Activated effector memory CD4-positive, alpha-beta T cell treated with anti-CD3 and anti-CD28 coated beads, Interleukin-2, amount 50 U/mL, for 16 hours (primary cell): Measurements from ENCODE around the gene ANKRD44.
"Not testable (repeated sequence)": the region's sequence is repeated elsewhere in the genome, so short reads cannot be mapped to it uniquely, and the experiment has no call there.

Source experiments
- DNase-seq: peaks from one replicate; pipeline ENCODE4 v3.0.0-alpha.2; 2020

ANKRD44 gene

DNA sequence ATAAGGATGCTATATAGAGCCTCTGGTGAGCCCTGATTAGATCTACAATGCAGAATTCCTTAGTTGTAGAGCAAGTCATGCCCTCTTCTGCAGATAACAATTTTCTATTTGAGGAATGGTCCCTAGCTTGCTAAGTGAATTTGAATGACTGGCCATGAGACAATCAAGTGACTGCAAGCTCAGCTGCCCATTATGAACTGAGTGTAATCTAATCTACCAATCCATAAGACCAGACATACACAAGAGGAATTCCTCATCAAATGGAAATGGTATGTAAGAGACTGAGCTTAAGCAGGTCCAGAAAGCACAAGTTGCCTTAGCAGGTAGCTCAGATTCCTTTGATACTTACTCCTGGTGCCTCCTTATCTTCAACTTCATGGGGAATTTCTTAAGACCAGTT lies 4.8 kb upstream of the ANKRD44 start:
- DNase-seq: no peak

DNA sequence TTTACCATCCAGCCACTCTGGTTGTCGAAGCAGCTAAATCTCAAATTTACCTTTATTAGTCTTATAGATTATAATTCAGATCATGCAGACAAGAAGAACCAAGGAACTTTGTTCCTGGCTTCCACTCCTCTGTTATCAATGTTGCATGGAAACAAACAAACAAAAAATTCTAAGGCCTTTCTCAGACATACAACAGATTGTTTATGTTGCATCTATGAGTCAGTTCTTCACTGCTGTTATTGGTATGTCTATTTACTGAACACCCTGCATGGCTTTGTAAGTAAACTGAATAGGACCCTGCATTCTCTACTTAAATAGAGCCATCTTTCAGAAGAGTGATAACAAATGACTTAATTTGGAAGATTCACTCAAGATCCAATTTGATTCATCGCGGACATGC lies 1.6 kb upstream of the ANKRD44 start:
- no peak for DNase-seq

DNA sequence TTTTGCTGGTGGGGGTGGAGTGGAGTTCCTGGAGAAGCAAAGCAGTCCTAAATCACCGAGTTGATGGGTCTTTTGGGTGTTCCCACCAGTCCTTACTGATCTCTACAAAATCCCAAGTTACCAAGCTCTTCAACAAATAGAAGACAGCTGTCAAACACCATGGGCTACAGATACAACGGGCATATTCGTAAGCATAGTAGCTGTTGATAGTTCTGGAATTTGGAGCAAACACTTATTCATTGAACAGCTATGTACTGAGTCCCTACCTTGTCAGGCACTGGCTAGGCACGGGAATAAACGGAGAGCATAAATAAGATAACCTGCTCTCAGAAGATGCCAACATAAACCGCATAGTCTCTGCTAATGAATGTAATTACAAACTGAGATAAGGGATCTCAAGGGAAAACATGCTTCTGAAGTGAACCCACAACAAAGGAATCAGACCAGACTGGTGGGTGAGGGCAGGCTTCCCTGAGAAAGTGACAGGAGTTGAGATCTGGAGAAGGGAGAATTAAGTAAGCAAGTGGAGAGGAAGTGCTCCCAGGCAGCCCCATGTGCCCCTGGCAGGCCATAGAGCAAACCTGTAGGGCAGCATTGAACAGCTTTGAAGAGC lies 947 bp upstream of the ANKRD44 start:
- DNase-seq: no peak

DNA sequence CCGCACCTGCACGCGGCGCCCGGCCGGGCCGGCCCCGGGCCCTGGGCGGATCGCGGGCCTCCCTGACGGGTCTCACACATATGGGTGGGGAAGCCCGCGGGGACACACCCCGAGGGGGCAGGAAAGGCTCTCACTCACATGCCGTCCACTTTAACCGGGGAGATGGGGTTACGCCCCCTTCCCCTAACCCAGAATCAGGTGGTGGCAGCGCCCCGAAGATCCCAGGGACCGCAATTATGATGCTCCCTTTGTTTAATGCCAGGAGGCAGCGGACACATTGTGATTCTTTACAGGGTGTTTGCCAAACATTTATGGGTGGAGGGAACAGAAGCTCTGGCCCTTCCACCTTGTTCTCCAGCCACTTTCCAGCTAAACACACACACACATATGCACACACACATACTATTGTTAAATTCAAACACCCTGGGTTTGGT lies 424 bp upstream of the ANKRD44 start:
- DNase-seq: no peak

DNA sequence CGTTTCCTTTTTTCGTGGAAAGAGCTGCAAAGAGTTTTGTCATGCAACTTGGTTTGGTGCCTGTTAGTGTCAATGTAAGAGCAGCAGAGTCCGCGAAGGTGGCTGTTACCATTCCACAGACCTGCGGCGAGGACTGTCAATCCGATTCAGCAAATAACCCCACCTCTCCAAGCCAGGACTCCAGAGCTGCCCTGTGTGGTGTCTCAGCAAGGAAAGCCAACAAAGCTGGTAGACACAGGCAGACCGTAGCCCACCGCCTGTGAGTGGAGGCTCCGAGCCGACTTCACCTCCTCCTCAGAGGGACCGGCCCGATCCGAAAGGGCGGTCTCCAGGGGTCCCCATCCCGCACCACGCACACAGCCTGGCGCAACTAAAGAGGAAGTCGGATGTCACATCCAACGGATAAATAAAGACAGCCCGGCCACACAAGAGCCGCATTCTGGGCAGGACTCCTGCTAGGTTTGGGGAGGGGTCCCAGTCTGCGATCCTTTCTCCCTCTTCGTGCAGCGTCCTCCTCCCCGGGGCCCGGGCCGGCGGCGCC lies 819 bp downstream of the ANKRD44 start:
- peak; percentile 80 for DNase-seq

DNA sequence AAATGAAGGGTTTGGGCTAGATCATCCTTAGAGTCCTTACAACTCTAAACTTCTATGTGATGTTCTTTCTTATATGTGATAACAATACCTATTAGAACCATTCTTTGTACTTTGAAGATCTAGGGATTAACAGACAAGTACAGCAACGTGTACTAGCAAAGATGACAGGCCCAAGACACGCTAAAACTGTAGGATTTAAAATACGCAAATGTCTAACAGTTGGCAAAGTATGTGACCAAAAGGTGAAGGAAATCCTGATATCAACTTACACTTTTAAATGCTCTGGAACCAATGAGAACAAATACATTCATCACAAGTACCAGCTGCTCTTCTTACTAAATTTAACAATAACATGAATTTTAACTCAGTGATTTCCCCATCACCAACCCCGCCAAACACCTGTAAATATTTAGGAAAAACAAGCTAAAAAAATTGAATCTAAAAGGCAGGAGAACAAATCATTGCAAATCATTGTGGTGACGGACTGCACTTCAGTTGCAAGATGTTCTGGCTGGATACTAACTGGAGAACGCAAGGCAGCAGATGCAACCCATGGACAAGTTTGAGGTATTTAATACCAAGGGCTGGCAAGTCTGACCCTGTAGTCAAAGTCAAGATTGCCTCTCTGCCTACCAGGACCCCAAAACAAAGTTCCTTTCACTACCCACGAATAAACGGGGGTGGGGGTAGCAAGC lies 1.4 kb downstream of the ANKRD44 start:
- DNase-seq: no peak

DNA sequence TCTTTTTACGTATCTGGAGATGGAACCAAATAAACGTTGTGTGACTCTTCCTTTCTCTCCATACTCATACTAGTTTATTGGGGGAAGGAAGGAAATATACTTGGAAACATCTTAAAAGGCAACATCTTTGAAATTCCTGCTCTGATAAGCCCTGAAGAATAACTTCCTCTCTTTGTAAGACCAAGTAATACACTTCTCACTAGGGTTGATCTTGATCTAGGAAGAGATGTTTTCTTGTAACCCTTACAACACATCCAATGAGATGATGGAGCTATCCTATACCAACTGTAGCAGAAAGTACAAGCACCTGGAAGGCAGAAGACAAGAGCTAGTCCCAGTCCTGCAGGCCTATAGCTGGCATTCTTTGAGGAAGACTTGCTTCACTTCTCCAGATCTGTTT lies 2.0 kb downstream of the ANKRD44 start:
- peak; percentile 60 for DNase-seq

DNA sequence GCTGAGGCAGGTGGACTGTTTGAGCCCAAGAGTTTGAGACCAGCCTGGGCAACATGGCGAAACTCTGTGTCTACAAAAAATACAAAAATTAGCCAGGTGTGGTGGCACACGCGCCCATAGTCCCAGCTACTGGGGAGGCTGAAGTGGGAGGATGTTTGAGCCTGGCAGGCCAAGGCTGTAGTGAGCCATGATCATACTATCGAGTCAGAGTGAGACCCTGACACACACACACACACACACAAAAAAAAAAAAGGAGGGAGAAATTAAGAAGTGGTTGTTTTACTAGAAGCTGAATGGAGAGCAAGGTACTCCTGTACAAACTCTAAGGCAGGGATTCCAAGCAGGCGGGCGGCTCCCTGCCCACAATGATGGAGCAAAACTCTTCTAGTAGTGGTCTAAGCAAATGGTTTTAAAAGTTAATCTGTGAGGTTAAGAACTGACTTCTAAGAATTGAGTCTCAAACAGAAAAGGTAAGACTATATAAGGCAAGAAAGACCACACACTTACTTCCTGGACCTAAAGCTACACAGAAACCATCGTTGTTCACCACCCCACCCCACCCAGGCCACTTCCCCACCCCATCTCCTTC lies 2.6 kb downstream of the ANKRD44 start:
- DNase-seq: peak; percentile 82

DNA sequence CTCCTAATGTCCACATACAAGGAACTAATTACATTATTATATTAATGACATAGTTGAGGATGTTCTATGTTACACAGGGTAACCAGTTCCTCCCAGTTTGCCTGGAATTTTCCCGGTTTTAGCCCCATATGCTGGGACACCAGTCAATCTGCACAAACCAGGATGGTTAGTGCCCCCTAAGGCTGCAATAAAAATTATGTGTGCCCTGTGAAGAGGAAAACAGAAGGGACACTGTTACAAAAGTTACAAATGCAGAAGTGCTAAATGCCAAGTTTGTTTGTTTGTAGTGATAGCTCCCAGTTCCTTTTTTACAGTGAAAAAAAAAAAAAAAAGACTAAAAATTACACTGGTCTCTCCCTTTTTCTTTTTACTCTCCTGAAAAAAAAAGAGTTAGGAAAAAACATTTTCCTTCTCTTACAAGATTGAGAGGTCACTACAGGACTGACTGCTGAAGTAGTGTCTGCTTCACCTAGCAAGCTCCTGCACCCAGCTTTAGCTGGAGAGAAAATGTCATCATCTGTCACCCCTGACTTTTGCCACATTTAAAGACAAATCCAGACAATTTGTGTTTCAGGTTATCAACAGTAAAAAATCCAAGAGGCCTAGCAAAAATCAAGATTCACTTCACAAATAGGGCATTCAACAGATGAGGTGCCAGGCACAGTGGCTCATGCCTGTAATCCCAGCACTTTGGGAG lies 3.2 kb downstream of the ANKRD44 start:
- DNase-seq: no peak

DNA sequence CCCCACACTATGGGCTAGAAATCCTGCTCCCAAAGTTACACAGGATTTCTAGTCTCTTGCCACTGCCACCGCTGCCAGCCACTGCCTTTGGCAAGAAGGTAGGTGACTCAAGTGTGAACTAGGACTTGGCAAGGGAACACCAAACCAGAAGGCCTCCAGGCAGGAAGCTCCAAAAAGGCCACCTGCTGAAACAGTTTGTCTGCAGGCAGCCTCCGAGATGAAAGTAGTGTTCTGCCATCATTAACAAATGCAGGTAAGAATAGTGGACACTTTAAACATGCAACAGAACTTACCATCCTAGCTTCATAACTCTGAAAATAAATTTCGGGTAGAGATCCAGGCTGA lies 3.9 kb downstream of the ANKRD44 start:
- peak; percentile 74 for DNase-seq

DNA sequence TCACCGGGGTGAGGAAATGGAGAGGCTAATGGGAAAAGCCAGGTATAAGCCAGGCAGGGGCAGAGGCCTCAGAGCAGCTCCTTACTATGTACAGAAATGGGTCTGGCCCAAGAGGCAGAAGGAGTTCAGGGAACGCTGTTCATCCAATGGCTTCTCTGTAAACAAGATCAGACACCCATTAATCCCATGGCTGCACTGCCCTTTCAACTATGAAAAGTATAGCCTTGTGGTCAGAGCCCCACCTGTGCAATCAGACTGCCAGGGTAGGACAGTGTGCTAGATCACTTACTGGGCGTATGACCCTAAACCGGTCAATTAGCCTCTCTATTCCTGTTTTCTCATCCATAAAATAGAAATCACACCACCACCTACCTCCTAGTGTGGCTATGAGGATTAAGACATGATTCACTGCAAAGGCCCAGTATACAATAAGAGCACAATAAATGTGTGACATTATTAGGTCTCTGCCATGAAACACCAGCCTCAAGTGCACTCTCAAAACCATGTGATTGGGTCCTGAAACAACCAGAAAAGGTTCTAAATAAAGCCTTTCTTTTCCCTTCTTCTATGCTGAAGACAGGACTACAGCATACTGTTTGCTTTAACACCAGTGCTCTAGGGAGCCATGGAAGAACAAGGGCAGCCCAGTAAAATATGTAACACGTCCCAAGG lies 4.4 kb downstream of the ANKRD44 start:
- no peak for DNase-seq

DNA sequence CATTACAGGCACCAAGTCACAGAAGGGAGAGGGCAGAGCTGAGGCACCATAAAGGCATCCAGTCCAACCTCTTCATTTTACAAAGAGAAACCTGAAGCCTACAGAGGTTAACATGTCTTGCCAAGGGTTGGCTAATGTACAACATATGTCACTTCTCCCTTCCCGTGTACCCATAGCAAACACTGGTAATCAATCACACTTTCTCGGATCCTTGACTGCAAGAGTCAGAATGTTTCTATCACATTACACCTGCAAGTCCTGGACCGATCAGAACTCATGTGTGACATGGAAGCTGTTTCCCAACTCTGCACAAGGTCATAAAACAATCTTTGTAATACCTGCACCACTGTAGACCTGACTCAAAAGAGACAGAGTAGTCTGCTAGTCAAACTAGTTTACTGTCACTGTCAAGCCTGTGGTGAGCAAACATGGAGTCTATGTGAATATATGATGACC lies 6.0 kb downstream of the ANKRD44 start:
- DNase-seq: no peak

DNA sequence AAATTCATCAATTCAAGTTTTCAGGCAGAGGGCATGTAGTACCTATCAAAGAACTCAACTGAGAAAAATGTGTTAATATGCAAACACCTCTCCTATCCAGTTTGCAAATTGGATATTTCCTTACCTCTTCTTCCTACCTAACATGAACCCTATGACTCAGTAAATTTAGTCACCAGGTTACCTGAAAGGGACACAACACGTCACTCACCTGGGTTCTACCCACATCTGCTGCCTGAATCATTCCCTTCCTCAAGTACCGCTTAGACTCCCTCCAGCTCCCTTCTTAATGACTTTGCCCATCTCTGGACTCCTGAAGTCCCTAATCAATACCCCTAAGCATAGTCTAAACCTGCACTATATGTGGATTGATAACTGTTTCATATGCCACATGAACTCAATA lies 10.4 kb downstream of the ANKRD44 start:
- DNase-seq: no peak

DNA sequence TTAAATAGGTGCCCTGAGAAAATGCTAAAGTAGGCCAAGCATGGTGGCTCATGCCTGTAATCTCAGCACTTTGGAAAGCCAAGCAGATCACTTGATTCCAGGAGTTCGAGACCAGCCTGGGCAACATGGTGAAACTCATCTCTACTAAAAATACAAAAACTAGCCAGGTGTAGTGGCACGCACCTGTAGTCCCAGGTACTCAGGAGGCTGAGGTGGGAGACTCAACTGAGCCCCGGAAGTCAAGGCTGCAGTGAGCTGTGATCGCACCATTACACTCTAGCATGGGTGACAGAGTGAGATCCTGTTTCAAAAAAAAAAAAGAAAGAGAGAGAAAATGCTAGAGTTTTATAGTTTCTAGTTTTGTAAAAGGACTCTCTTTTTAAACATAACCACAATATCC lies 12.0 kb downstream of the ANKRD44 start:
- DNase-seq: no peak

DNA sequence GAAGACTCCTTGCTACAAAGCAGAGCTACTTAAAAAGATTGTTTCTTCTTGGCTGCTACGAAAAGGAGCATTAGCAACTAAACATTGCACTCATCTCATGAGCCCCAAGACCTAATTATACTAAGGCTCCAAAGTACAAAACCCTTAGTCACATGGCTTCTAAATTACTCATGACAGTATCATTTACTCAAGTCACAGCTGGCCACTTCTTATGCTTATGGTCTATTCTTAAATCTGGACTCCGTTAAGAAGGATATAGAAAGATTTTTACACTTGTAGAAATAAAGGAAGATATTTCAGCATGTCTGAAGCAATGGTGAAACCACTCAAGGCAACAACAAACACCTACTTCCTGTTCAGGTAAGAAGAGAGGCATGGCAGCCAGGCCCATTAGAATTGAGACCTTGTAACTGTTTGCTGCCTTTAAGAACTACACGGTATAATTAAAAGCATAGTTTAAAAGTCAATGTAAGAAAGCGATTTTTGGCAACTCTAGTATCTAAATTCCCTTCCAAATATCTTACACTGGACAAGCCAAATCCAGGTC lies 12.7 kb downstream of the ANKRD44 start:
- no peak for DNase-seq

DNA sequence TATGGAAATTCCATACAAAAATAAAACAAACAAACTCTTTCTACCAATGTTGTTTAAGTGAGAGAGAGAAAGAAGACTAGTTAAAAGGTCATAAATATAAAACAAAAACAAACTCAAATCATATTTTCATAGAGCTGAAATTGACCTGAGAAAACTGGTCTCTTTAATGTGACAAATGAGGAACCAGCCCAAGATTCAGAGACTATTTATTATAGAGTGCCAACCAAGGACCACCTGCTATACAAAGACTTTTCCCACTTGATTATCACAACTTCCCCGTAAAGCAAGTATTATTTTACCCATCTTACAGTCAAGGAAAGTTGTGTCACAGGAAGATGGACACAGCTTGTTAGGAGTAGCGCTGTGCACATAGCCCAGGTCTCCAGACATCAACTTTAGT lies 13.3 kb downstream of the ANKRD44 start:
- no peak for DNase-seq

DNA sequence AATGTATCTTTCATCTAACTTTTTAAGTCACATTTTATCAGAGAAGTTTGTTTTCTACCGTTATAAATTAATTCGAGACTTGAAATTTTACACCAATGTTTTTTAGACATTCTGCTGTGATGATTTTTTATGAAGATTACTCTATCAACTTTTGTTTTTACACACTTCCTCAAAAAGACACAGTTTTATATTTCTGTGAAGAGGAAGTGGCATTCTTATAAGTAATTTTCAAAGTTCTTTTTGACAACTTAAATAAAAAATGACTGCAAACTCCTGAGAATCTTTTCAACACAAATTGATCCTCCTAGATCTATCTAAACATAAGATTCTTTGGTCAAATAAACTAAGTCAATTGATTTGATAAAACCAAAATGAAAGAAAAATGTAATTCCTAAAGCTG lies 13.7 kb downstream of the ANKRD44 start:
- no peak for DNase-seq

DNA sequence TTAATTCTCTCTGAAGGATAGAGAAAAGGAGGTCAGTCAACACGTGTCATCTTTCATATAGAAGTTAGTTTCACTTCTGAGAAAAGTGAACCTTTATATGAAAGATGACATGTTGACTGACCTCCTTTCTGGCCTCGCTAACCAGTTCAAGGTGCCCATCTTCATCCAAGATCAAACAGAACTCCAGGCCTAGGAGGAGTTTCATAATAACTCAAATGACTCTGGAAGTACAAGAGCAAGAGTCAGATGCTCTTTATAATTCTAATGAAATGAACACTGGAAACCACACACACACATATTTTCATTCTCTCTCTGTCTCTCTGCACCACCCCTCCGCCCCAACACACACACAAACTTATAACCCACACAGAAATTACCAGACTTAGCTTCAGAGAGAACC lies 16.3 kb downstream of the ANKRD44 start:
- peak; percentile 74 for DNase-seq

DNA sequence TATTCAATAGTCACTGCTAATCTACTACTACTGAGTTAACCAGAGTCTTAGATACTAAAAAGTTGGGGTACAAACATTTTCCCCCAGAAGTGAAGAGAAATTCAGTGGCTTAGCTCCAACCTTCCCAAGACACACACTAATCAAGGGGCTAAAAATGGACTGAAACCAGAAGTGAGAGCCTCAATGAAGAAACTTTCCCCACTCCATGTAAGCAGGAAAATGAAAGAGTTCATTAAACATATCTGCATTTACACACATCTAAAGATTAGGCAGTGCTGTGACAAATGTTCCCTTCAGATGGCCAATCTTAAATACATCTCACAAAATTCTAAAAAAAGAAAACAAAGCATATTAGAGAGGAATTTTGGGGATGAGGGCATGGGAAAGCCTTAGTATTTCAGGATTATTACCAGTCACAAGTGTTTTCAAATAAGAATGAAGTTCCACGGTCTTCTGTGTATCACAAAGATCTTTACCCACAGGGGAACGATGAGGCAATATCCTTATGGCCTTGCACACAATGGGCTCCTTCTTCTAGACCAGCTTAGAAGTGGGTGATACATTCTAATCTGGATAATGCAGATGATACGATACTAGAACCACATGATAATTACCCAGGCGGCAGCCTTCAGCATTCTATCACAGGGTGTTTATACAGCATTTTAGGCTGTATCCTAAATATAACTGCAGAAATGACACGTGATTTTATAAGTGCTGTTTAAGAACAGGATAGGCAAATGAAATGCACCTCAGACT lies 17.1 kb downstream of the ANKRD44 start:
- DNase-seq: no peak

DNA sequence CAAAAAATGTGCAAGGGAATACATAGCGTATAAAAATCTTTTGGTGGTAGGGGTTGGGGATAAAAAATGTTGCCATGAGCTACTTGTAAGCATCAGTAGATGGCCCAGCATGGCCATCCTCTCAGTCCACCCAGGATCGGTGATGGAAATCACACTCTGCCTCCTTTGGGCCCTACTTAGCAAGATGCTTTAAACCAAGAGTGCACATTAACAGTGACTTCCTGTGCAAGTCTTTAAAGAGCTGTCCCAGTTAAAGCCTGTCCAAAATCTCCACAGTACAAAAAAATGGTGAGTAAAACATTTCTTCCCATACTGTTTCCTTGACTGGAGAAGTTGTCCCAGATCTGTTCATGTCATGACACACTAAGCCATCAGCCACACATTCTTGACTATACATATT lies 18.0 kb downstream of the ANKRD44 start:
- no peak for DNase-seq

DNA sequence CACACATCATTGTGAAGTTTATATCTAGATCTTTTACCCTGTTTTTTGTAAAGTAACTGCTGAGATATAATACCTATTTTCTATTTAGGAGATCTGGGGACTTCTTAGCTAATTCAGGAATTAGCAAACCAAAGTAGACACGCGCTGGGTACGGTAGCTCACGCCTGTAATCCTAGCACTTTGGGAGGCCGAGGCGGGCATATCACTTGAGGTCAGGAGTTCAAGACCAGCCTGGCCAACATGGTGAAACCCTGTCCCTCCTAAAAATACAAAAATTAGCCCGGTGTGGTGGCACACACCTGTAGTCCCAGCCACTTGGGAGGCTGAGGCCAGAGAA lies 23.0 kb downstream of the ANKRD44 start:
- not testable (repeated sequence) for DNase-seq
